K562 (cell line): Measurements from ENCODE around the gene COL8A2. TPM values are rescaled to one million over a fixed set of nuclear protein-coding genes. Genes with fewer than 3 reads are reported as not detected.

Experiments
- ATAC-seq: fragments of 200-7000 bp; cut with Tn5 transposase; 3 replicates; pipeline ENCODE4 v1.9.1; 2020; ENCODE audit warnings: moderate library complexity
- BruUV-seq: library from RNA; stranded (reverse); fragments of 400-500 nt; replicated peaks from 2 replicates; lab custom pipeline; 2021; lab: Mats Ljungman, UMichigan
- CTCF ChIA-PET: fragments of 300-600 bp; formaldehyde crosslinking; extraction: SDS; loops from one replicate; lab custom pipeline; 2021; ENCODE audit warnings: low intra/inter-chr PET ratio; lab: Yijun Ruan, JAX
- POLR2A ChIA-PET: fragments of 300-600, 350-650 bp; sonication (Branson Sonifier 250); formaldehyde crosslinking; extraction: SDS; loops from one replicate; lab custom pipeline; 2021; ENCODE audit warnings: antibody characterized with exemption, inconsistent platforms; lab: Yijun Ruan, JAX
- DNase-seq, 4 experiments: peaks; one replicate each; pipeline versions ENCODE4 v3.0.0 to v3.0.0-alpha.2; 2011 to 2018; ENCODE audit warnings: low spot score in 3 of 4, mixed read lengths in 3 of 4; ENCODE audit errors: extremely low read depth in 1 of 4
- FAIRE-seq: peaks from 2 replicates; lab custom pipeline; 2011; peaks lifted over from hg19 to GRCh38; lab: Jason Lieb, UNC
- H2AFZ ChIP-seq: 2 replicates; pipeline ENCODE4 v1.6.0; 2011; ENCODE audit warnings: low read depth, low read length, control low read depth, inconsistent platforms
- H3K27ac ChIP-seq: fragments of 200-600 bp; 3 replicates; pipeline ENCODE4 v1.8.0; 2011; ENCODE audit warnings: low read depth, mild to moderate bottlenecking, control low read depth, inconsistent platforms, low read length, moderate library complexity, mixed read lengths; ENCODE audit errors: extremely low read depth
- H3K27me3 ChIP-seq, 2 experiments: fragments of 300-600 bp in 1 of 2; 2 replicates in 1 of 2; 3 replicates in 1 of 2; pipeline versions ENCODE4 v1.6.0 to v1.8.0; 2011; ENCODE audit warnings: inconsistent platforms in 2 of 2, low read length in 2 of 2, mild to moderate bottlenecking in 1 of 2, mixed read lengths in 1 of 2, moderate library complexity in 1 of 2; ENCODE audit not compliant: control insufficient read depth in 2 of 2, insufficient read depth in 2 of 2
- H3K36me3 ChIP-seq: fragments of 300-600 bp; 3 replicates; pipeline ENCODE4 v1.8.0; 2011; ENCODE audit warnings: mild to moderate bottlenecking, low read length, inconsistent platforms; ENCODE audit not compliant: control insufficient read depth, insufficient read depth
- H3K4me1 ChIP-seq, 2 experiments: fragments of 200-600 bp in 1 of 2; replicated peaks in 1 of 2; 2 replicates in 1 of 2; 3 replicates in 1 of 2; pipeline versions ENCODE4 v1.5.1 to v1.8.0; 2011; ENCODE audit warnings: inconsistent platforms in 2 of 2, low read length in 2 of 2, mild to moderate bottlenecking in 1 of 2, mixed read lengths in 1 of 2, moderate library complexity in 1 of 2; ENCODE audit not compliant: control insufficient read depth in 2 of 2, insufficient read depth in 2 of 2
- H3K4me2 ChIP-seq: 2 replicates; pipeline ENCODE4 v1.6.1; 2011; ENCODE audit warnings: low read length, control low read depth, inconsistent platforms, mixed read lengths; ENCODE audit not compliant: insufficient read depth
- H3K4me3 ChIP-seq: fragments of 200-600 bp; sonication (generic), shearing (Covaris generic); 2 replicates; pipeline ENCODE4 v1.5.1; 2016; ENCODE audit warnings: control low read depth, inconsistent platforms
- H3K79me2 ChIP-seq: fragments of 200-600 bp; 3 replicates; pipeline ENCODE4 v1.8.0; 2011; ENCODE audit warnings: low read length, inconsistent platforms; ENCODE audit not compliant: control insufficient read depth, insufficient read depth
- H3K9ac ChIP-seq, 2 experiments: 2 replicates each; pipeline versions ENCODE4 v1.6.0 to v1.6.1; 2011; ENCODE audit warnings: low read depth in 2 of 2, low read length in 2 of 2, control low read depth in 1 of 2, inconsistent platforms in 1 of 2, mild to moderate bottlenecking in 1 of 2, mixed read lengths in 1 of 2; ENCODE audit not compliant: insufficient read depth in 1 of 2
- H3K9me1 ChIP-seq: one replicate; pipeline ENCODE4 v1.6.0; 2011; ENCODE audit warnings: inconsistent platforms, mild to moderate bottlenecking, low read length, moderate library complexity; ENCODE audit not compliant: control insufficient read depth, insufficient read depth
- H3K9me3 ChIP-seq: replicated peaks from 2 replicates; pipeline ENCODE4 v1.5.1; 2011; ENCODE audit warnings: low read depth, low read length, inconsistent platforms; ENCODE audit not compliant: control insufficient read depth, insufficient read depth
- H4K20me1 ChIP-seq: replicated peaks from 2 replicates; pipeline ENCODE4 v1.6.1; 2011; ENCODE audit warnings: low read length, inconsistent platforms, mixed read lengths; ENCODE audit not compliant: control insufficient read depth, insufficient read depth
- EGR1 ChIP-seq: fragments of 450-650 bp; conservative IDR thresholded peaks from 2 replicates; pipeline ENCODE4 v1.6.1; 2017; ENCODE audit warnings: mild to moderate bottlenecking
- KLF10 ChIP-seq: fragments of 250-450 bp; sonication (Bioruptor Pico); IDR thresholded peaks from 2 replicates; pipeline ENCODE4 v1.6.1; 2021; ENCODE audit warnings: matching md5 sums
- NFXL1 ChIP-seq: fragments of 450-650 bp; formaldehyde crosslinking; IDR thresholded peaks from 2 replicates; pipeline ENCODE4 v1.4.0; 2021; ENCODE audit warnings: mild to moderate bottlenecking
- NFYB ChIP-seq: IDR thresholded peaks from 2 replicates; pipeline ENCODE4 v1.6.1; 2011; ENCODE audit warnings: mild to moderate bottlenecking, moderate library complexity; ENCODE audit not compliant: insufficient read length; ENCODE audit errors: extremely low read depth
- U2AF1 ChIP-seq: fragments of 200-400 bp; formaldehyde crosslinking; optimal IDR thresholded peaks from 2 replicates; pipeline ENCODE3; 2017; ENCODE audit warnings: mild to moderate bottlenecking, low read depth, low read length, moderate library complexity
- ZSCAN32 ChIP-seq: fragments of 450-650 bp; formaldehyde crosslinking; IDR thresholded peaks from 2 replicates; pipeline ENCODE4 v1.4.0; 2020; ENCODE audit warnings: mild to moderate bottlenecking, moderate library complexity
- WGBS: fragments of 100-300 bp; shearing (Covaris generic); methylation state at CpG from one replicate; pipeline ENCODE4 v1.1.6; 2016; ENCODE audit warnings: low coverage, mixed read lengths; ENCODE audit not compliant: insufficient coverage; ENCODE audit errors: missing lambda C conversion rate; 5-methylcytosine and 5-hydroxymethylcytosine counted together
- in situ Hi-C: fragments of 300-500 bp; cut with MboI; formaldehyde crosslinking; loops from 4 replicates; pipeline ENCODE4 v1.15.0; 2018; ENCODE audit warnings: inconsistent platforms, mixed read lengths
- intact Hi-C: fragments of 100-400 bp; cut with micrococcal nuclease; formaldehyde crosslinking; loops from 2 replicates; pipeline ENCODE4 v1.14.2; 2022
- polyA plus RNA-seq, 8 experiments: library from polyadenylated mRNA; depleted of rRNA in 4 of 8; stranded (reverse) in 5 of 8; unstranded in 3 of 8; fragments of >200 nt; fragmentation: Nextera tagmentation in 2 of 8; fragmentation: Illumina TruSeq in 1 of 8; extraction: Ambion mirVana in 2 of 8; extraction: Trizol in 1 of 8; gene quantifications; 2 replicates each; pipeline versions ENCODE4 v1.2.1 to v1.2.3, GENCODE V29; 2011 to 2014; ENCODE audit warnings: inconsistent platforms in 1 of 8, missing spikeins in 1 of 8
- total RNA-seq, 7 experiments: library from RNA; depleted of rRNA in 6 of 7; stranded (reverse); fragments of >200 nt in 6 of 7; fragmentation: Illumina TruSeq in 2 of 7; extraction: Trizol in 2 of 7; gene quantifications; 2 replicates each; pipeline versions ENCODE4 v1.2.1 to v1.2.3, GENCODE V29; 2011 to 2021; ENCODE audit warnings: low replicate concordance in 1 of 7
- TF ChIP-seq, protein P1 (sequence below): fragments of 450-650 bp; IDR thresholded peaks from 2 replicates; pipeline ENCODE4 v1.6.1; 2016; ENCODE audit warnings: mild to moderate bottlenecking

Gene COL8A2
- total and polyA plus RNA-seq, 9 of the 15 experiments (the other 6 are each of a cell fraction or from before 2014, with no cell fraction given) = 0.03 to 0.14 (median 0.04) TPM; not detected in 5

GRCh38 chr1:36165145-36165544 is 40.1 kb upstream of the COL8A2 start:
- ChIA-PET CTCF (no interaction called here), POLR2A (interaction anchor here (0.5 to 1.4 kb wide), 4 partner anchors 8 to 237 kb away, joined by 3 to 5 read pairs (median 4); no protein-coding TSS in a partner anchor)
- no peak overlapping the region for H3K4me3 ChIP-seq
- H3K4me1 ChIP-seq = peaks cover 23 to 27% of the 10 kb centered on the region in 2 experiments
- peaks cover 76% of the 10 kb centered on the region for H3K79me2 ChIP-seq
- H3K27me3 ChIP-seq = no peaks in the 10 kb centered on the region
- peaks cover 47% of the 10 kb centered on the region for H3K36me3 ChIP-seq
- no peak overlapping the region for H3K27ac ChIP-seq
- H3K4me2 ChIP-seq = no peak overlapping the region
- H3K9me1 ChIP-seq = peaks cover 6% of the 10 kb centered on the region
- FAIRE-seq (no peak), ATAC-seq (no peak), DNase-seq (no peak)
- TF ChIP-seq U2AF1 (no peak), KLF10 (CRISPR knock-in tag) (no peak), NFXL1 (CRISPR knock-in tag) (no peak), ZSCAN32 (no peak), NFYB (no peak), EGR1 (no peak)
- TF ChIP-seq, protein P1, sequence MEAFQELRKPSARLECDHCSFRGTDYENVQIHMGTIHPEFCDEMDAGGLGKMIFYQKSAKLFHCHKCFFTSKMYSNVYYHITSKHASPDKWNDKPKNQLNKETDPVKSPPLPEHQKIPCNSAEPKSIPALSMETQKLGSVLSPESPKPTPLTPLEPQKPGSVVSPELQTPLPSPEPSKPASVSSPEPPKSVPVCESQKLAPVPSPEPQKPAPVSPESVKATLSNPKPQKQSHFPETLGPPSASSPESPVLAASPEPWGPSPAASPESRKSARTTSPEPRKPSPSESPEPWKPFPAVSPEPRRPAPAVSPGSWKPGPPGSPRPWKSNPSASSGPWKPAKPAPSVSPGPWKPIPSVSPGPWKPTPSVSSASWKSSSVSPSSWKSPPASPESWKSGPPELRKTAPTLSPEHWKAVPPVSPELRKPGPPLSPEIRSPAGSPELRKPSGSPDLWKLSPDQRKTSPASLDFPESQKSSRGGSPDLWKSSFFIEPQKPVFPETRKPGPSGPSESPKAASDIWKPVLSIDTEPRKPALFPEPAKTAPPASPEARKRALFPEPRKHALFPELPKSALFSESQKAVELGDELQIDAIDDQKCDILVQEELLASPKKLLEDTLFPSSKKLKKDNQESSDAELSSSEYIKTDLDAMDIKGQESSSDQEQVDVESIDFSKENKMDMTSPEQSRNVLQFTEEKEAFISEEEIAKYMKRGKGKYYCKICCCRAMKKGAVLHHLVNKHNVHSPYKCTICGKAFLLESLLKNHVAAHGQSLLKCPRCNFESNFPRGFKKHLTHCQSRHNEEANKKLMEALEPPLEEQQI = no peak
- in situ Hi-C loops = no loop called here
- H3K9me3 ChIP-seq = no peaks in the 10 kb centered on the region
- no TSS peak for BruUV-seq
- no peak overlapping the region for H3K9ac ChIP-seq
- intact Hi-C loops = no loop called here
- WGBS = 100% methylated on average over 1 of the region's 1 CpG
- no peak overlapping the region for H2AFZ ChIP-seq
- no peaks in the 10 kb centered on the region; the same call in 1 of the 2 replicates for H4K20me1 ChIP-seq
